IPS-20b (cell line): ENCODE measurements around the gene PDCD1LG2.
"Not testable (repeated sequence)": the region's sequence is repeated elsewhere in the genome, so short reads cannot be mapped to it uniquely, and the experiment has no call there.

Experiments used
- H3K27ac ChIP-seq: one replicate; pipeline ENCODE4 v1.5.1; 2013; ENCODE audit warnings: low read length
- H3K27me3 ChIP-seq: 2 replicates; pipeline ENCODE4 v1.6.1; 2013; ENCODE audit warnings: mild to moderate bottlenecking, low read length, inconsistent platforms; ENCODE audit not compliant: insufficient read depth
- H3K36me3 ChIP-seq: 2 replicates; pipeline ENCODE4 v1.6.1; 2013; ENCODE audit warnings: low read depth, mild to moderate bottlenecking, inconsistent platforms, low read length, moderate library complexity; ENCODE audit not compliant: insufficient read depth
- H3K4me1 ChIP-seq: 2 replicates; pipeline ENCODE4 v1.6.1; 2013; ENCODE audit warnings: mild to moderate bottlenecking, control low read depth, inconsistent platforms, low read length, moderate library complexity; ENCODE audit not compliant: insufficient read depth
- H3K4me3 ChIP-seq: 2 replicates; pipeline ENCODE4 v1.5.1; 2013; ENCODE audit warnings: mild to moderate bottlenecking, low read length, inconsistent platforms
- H3K9ac ChIP-seq: 2 replicates; pipeline ENCODE4 v1.6.1; 2013; ENCODE audit warnings: low read depth, mild to moderate bottlenecking, inconsistent platforms, low read length, moderate library complexity
- H3K9me3 ChIP-seq: 2 replicates; pipeline ENCODE4 v1.6.1; 2013; ENCODE audit warnings: mild to moderate bottlenecking, low read depth, low read length, inconsistent platforms; ENCODE audit not compliant: insufficient read depth

Gene PDCD1LG2

DNA sequence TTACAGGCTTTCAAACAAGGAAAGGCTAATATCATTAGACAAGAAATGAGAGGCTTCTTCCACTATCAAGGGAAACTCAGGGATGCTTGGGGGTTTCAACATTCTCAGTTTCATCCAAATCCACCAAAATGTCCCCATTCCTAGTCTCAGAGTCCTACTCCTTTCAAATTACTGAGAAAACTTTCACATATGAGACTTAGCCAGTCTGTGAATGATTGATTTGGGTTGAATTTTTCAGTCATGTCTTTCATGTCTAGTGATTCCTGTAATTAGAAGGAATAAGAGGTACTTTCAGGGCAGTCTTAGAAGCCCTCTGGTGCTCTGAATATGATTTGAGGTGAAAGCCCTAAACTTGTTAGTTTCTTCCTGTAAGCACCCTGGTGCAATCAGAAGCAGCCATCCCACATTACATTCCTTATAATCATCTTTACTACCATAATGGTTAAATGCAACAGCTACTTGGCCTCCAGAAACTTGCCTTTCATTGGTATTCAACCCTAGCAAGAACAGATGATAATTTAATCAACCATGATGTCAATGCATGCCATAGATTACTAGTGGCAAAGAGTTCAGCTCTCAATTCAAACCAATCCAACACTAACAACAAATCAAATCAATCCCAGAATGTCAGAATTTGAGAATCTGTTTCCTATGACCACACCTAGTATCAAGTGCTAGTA is 67.8 kb downstream of the PDCD1LG2 start:
- no peak overlapping the region for H3K27ac ChIP-seq
- no peak overlapping the region for H3K4me3 ChIP-seq
- H3K4me1 ChIP-seq = no peaks in the 10 kb centered on the region
- no peaks in the 10 kb centered on the region; the same call in 1 of the 2 replicates for H3K9me3 ChIP-seq
- no peaks in the 10 kb centered on the region for H3K36me3 ChIP-seq
- H3K27me3 ChIP-seq = no peaks in the 10 kb centered on the region
- no peak overlapping the region for H3K9ac ChIP-seq

GRCh38 chr9:5578698-5579085 is 68.4 kb downstream of the PDCD1LG2 start:
- Histone ChIP-seq H3K27me3 (no peaks in the 10 kb centered on the region), H3K4me3 (no peak overlapping the region), H3K36me3 (no peaks in the 10 kb centered on the region), H3K9me3 (no peaks in the 10 kb centered on the region; the same call in 1 of the 2 replicates), H3K4me1 (no peaks in the 10 kb centered on the region), H3K9ac (no peak overlapping the region), H3K27ac (no peak overlapping the region)

GRCh38 chr9:5579881-5580280 is 69.5 kb downstream of the PDCD1LG2 start:
- Histone ChIP-seq H3K9ac (no peak overlapping the region), H3K4me3 (no peak overlapping the region), H3K27me3 (no peaks in the 10 kb centered on the region), H3K36me3 (no peaks in the 10 kb centered on the region), H3K4me1 (no peaks in the 10 kb centered on the region), H3K9me3 (no peaks in the 10 kb centered on the region; the same call in 1 of the 2 replicates), H3K27ac (no peak overlapping the region)

DNA sequence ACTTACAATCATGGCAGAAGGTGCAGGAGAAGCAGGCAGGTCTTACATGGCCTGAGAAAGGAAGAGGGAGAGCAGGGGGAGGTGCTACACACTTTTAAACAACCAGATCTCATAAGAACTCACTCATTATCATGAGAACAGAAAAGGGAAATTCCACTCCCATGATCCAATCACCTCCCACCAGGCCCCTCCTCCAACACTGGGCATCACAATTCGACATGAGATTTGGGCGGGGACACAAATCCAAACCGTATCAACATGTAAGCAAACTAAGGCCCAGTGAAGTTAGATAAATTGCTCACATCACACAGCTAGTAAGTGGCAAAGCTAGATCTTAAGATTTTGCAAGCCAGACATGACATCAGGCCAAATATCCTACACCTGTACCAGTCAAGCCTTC is 70.3 kb downstream of the PDCD1LG2 start:
- H3K4me3 ChIP-seq = no peak overlapping the region
- H3K4me1 ChIP-seq = no peaks in the 10 kb centered on the region
- H3K27me3 ChIP-seq = no peaks in the 10 kb centered on the region
- no peak overlapping the region for H3K9ac ChIP-seq
- H3K27ac ChIP-seq = no peak overlapping the region
- no peaks in the 10 kb centered on the region; the same call in 1 of the 2 replicates for H3K9me3 ChIP-seq
- H3K36me3 ChIP-seq = no peaks in the 10 kb centered on the region

DNA sequence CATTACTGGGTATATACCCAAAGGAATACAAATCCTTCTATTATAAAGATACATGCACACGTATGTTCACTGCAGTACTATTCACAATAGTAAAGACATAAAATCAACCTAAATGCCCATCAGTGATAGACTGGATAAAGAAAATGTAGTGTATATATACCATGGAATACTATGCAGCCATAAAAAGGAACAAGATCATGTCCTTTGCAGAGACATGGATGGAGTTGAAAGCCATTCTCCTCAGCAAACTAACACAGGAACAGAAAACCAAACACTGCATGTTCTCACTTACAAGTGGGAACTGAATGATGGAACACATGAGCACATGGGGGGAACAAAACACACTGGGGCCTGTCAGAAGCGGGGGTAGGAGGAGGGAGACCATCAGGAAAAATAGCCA is 71.4 kb downstream of the PDCD1LG2 start:
- H3K9me3 ChIP-seq, H3K27ac ChIP-seq, H3K4me1 ChIP-seq, H3K27me3 ChIP-seq, H3K9ac ChIP-seq, H3K4me3 ChIP-seq, H3K36me3 ChIP-seq: not testable (repeated sequence)

DNA sequence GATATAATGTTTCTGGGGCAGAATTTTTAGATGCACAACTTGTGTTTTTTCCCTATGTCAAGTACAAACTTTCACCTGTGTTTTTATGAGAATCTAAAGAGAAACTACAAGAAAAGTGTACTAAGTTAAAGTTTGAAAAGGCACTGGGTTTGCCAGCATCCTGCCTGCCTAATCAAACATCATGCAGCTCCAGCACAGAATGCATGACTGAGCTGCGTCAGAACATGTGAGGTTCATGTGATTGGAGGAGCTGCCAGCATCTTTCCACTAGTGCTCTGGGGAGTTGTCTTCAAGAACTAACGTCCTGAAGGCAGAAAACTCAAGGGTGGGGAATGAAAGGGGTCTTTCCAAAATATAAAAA is 72.5 kb downstream of the PDCD1LG2 start:
- no peaks in the 10 kb centered on the region; the same call in 1 of the 2 replicates for H3K9me3 ChIP-seq
- H3K9ac ChIP-seq = no peak overlapping the region
- H3K27me3 ChIP-seq = no peaks in the 10 kb centered on the region
- H3K4me3 ChIP-seq = no peak overlapping the region
- no peak overlapping the region for H3K27ac ChIP-seq
- H3K36me3 ChIP-seq = no peaks in the 10 kb centered on the region
- H3K4me1 ChIP-seq = no peaks in the 10 kb centered on the region

DNA sequence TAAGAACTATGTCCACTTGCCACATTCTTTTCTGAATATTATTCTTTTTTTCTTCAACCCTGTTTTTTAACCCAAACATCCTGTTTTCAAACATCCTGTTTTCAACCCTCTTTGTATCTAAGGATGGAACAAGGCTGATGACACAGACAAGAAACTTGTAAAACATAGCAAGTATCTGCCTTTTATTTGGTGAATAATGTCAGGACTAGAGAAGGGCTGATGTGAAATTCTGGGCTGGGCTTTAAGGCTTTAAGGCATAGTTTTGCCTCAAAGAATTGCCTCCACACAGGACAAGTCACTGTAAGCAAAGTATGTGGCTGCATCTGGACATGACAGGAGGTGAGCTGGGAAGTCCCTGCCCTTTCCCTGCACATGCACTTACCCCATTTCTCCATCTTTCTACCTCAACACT is 76.1 kb downstream of the PDCD1LG2 start:
- H3K27me3 ChIP-seq = no peaks in the 10 kb centered on the region
- no peak overlapping the region for H3K4me3 ChIP-seq
- no peak overlapping the region for H3K9ac ChIP-seq
- no peaks in the 10 kb centered on the region; the same call in 1 of the 2 replicates for H3K9me3 ChIP-seq
- H3K36me3 ChIP-seq = no peaks in the 10 kb centered on the region
- peaks cover 4% of the 10 kb centered on the region; the same call in 1 of the 2 replicates for H3K4me1 ChIP-seq
- no peak overlapping the region for H3K27ac ChIP-seq

DNA sequence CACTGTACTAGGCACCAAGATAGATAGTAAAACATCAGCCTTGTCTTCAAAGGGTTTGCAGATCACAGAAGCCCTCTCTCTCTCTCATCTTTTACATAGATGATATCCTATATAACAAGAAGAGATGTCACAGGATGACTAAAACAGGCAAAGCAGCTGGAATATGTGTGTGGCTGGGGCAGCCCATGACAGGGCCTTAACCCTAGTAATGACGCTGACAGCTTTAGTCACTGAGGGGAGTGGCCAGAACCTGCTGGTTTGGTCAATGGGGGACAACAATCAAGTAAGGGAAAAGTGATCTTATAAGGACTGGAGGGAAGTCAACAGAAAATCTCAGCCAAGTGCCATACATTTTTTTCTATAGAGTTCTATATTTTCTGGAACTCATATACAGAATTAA is 76.7 kb downstream of the PDCD1LG2 start:
- no peak overlapping the region for H3K27ac ChIP-seq

GRCh38 chr9:5592231-5592630 is 81.9 kb downstream of the PDCD1LG2 start:
- no peak overlapping the region for H3K27ac ChIP-seq
- H3K4me1 ChIP-seq = peaks cover 4% of the 10 kb centered on the region; the same call in 1 of the 2 replicates
- no peak overlapping the region for H3K4me3 ChIP-seq
- no peaks in the 10 kb centered on the region for H3K9me3 ChIP-seq
- no peaks in the 10 kb centered on the region for H3K36me3 ChIP-seq
- no peak overlapping the region for H3K9ac ChIP-seq
- no peaks in the 10 kb centered on the region for H3K27me3 ChIP-seq

More for the DNA sequence above, 76.7 kb downstream of the PDCD1LG2 start:
- no peaks in the 10 kb centered on the region for H3K36me3 ChIP-seq
- H3K9me3 ChIP-seq = no peaks in the 10 kb centered on the region
- no peak overlapping the region for H3K9ac ChIP-seq
- peaks cover 4% of the 10 kb centered on the region; the same call in 1 of the 2 replicates for H3K4me1 ChIP-seq
- H3K27me3 ChIP-seq = no peaks in the 10 kb centered on the region
- no peak overlapping the region for H3K4me3 ChIP-seq

DNA sequence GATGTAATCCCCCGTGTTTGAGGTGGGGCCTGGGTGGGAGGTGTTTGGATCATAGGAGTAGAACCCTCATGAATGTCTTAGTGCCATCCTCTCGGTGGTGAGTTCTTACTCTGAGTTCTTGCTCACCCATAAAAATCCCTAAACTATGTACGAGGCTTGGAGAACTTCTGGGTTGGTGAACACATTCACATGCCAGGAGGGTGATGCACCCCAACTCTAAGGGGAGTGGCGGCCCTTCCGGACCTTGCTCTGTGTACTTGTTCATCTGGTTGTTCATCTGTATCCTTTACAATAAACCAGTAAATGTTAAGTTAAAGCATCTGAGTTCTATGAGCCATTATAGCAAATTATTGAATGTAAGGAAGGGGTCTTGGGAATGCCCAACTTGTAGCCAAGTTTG is 82.6 kb downstream of the PDCD1LG2 start:
- H3K9ac ChIP-seq = no peak overlapping the region
- no peaks in the 10 kb centered on the region for H3K36me3 ChIP-seq
- peaks cover 4% of the 10 kb centered on the region; the same call in 1 of the 2 replicates for H3K4me1 ChIP-seq
- no peaks in the 10 kb centered on the region for H3K9me3 ChIP-seq
- H3K27ac ChIP-seq = no peak overlapping the region
- no peaks in the 10 kb centered on the region for H3K27me3 ChIP-seq
- no peak overlapping the region for H3K4me3 ChIP-seq

DNA sequence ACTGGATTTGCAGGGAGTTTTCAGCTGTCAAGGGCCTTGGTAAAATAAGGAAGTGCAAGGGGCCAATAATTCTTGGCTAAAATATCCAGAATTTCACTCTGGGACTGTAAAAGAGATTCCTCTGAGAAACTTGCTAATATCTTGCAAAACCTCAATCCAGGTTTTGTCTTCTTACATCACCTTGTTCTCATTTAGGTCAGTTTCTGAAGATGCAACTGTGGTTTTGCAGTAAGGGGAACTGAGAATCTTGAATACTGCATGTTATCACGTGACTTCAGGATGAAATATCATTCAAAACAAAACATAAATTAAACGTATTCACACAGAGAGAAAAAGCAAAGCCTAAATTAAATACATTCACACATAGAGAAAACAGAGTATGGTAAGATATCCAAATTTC is 83.6 kb downstream of the PDCD1LG2 start:
- Histone ChIP-seq H3K36me3 (no peaks in the 10 kb centered on the region), H3K27ac (no peak overlapping the region), H3K27me3 (no peaks in the 10 kb centered on the region), H3K4me3 (no peak overlapping the region), H3K4me1 (peaks cover 4% of the 10 kb centered on the region; the same call in 1 of the 2 replicates), H3K9ac (no peak overlapping the region), H3K9me3 (no peaks in the 10 kb centered on the region)

- H3K9ac ChIP-seq = no peak overlapping the region
- no peaks in the 10 kb centered on the region for H3K27me3 ChIP-seq
- no peaks in the 10 kb centered on the region for H3K36me3 ChIP-seq
- H3K4me3 ChIP-seq = no peak overlapping the region
- H3K27ac ChIP-seq = no peak overlapping the region
- no peaks in the 10 kb centered on the region for H3K9me3 ChIP-seq
- H3K4me1 ChIP-seq = no peaks in the 10 kb centered on the region
Observed at GRCh38 chr9:5596173-5596572, 85.8 kb downstream of the PDCD1LG2 start.
